HG02610 (cell line): ENCODE results near the gene SNX32.
"Not testable (repeated sequence)": the region's sequence is repeated elsewhere in the genome, so short reads cannot be mapped to it uniquely, and the experiment has no call there.

ENCODE experiments used
- ATAC-seq: cut with Tn5 transposase; IDR thresholded peaks from one replicate; pipeline ENCODE4 v1.9.1; 2021; ENCODE audit warnings: mild to moderate bottlenecking, moderate library complexity; ENCODE audit not compliant: unreplicated experiment

The SNX32 gene

DNA sequence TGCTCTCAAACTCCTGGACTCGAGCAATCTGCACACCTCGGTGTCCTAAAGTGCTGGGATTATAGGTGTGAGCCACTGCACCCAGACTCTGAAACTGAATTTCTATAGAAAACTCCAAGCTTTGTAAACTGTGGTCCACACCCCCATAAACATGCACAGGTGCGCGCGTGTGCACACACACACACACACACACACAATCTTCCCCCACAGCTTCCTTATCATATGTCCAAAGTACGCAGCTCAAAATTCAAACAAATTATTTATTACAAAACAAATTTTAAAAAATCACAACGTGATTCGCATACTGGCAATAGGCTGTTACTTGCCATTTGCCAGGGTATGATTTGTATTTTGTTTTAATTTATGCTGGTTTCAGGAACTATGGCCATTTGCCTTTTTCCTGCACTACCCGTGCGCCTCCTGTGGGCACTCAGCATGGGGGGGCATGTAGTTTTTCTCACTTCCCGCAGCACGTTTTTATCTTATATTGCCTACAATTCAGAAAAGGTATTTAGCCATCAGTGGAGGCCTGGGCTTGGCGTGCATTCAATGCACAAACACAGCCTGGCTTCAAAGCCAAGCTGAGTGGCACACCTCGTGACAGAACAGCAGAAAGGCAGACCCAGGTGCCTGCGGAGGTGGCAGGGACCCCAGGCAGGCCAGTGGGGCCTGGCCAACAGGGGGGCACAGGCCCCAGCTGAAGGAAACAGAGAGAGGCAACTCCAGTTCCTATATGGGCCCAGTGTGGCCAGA, 10.8 kb upstream of the SNX32 start:
- no peak for ATAC-seq

- no peak for ATAC-seq
Measured at GRCh38 chr11:65826984-65827735, 6.6 kb upstream of the SNX32 start.

DNA sequence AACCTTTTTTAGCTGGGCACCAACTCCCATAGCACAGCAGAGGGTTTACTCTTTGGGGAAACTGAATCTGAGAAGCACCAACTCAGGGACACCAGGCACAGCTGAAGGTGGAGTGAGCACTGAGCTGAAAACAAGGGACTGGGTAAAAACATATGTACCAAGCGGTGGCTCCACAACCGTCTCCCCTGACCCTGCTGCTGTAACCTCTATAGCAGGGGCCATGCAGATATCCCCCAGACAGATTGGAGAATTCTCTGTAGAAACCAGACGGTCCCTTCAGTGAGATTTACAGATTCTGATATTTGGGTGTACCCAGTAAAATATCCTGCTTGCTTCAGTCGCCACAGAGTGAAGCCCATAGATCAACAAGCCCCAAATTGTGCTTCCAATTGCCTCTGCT, 4.3 kb upstream of the SNX32 start:
- no peak for ATAC-seq

GRCh38 chr11:65832231-65832630, 1.5 kb upstream of the SNX32 start:
- ATAC-seq: not testable (repeated sequence)

DNA sequence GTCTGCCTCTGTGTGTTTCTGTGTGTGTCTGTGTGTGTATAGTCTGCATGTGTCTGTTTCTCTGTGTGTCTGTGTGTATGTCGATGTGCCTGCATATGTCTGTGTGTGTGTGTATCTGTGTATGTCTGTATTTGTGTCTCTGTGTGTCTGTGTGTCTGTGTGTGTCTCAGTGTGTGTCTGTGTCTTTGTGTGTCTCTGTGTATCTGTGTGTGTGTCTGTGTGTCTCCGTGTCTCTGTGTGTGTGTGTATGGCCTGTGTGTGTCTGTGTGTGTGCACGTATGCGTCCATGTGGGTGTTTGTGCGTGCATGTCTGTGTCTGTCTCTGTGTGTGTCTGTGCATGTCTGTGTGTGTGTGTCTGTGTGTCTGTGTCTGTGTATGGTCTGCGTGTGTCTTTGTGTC, 439 bp downstream of the SNX32 start:
- ATAC-seq: no peak

DNA sequence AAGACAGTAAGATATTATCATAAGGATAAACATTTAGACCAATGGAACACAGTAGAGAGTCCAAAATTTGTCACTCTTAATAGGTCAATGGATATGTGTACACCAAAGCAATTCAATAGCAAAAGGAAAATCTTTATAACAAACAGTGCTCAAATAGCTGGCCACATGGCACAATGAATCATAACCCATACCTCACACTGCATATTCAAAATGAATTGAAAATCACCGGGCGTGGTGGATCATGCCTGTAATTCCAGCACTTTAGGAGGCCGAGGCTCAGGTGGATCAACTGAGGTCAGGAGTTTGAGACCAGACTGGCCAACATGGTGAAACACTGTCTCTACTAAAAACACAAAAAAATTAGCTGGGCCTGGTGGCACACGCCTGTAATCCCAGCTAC, 8.4 kb downstream of the SNX32 start:
- no peak for ATAC-seq

DNA sequence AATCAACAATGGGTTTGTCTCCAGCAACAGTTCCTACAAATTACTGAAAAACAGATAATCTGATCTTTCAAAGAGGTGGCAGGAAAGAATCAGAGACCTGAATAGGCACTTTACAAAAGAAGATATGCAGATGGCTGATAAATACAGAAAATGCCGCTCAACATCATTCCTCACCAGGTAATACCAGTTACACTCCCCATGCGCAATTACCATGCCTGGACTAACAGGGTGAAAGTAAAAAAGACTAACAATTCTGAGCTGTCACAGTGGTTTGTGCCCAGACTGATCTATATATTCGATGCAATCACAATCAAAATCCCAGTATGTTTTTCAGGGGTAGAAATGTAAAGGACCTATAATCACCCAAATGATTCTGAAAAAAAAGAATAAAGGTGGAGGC, 10.0 kb downstream of the SNX32 start:
- no peak for ATAC-seq

GRCh38 chr11:65844231-65844872, 10.6 kb downstream of the SNX32 start:
- no peak for ATAC-seq

- no peak for ATAC-seq
Measured at GRCh38 chr11:65847746-65848145, 14.0 kb downstream of the SNX32 start.

- ATAC-seq: not testable (repeated sequence)
Measured at GRCh38 chr11:65848693-65849092, 14.9 kb downstream of the SNX32 start.

DNA sequence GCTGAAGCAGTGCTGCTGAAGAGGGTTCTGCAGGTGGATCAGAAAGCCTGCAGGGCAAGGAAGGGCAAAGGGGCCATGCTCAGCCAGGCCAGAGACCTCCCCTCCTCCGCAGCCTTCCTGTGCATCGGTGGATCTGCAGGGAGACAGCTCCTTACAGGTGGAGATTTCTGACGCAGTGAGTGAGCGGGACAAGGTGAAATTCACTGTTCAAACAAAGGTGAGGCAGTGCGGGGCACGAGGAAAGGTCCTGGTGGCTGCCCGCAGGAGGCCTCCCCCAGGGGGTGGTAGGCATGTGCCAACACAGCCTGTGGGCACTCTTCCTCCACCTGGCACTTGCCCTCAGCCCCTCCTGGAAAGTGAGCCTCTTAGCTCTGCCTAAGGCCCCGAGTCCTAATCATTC, 15.6 kb downstream of the SNX32 start:
- ATAC-seq: no peak

GRCh38 chr11:65849771-65850216, 16.0 kb downstream of the SNX32 start:
- ATAC-seq: no peak

- no peak for ATAC-seq
Measured at GRCh38 chr11:65850217-65851082, 16.7 kb downstream of the SNX32 start.

DNA sequence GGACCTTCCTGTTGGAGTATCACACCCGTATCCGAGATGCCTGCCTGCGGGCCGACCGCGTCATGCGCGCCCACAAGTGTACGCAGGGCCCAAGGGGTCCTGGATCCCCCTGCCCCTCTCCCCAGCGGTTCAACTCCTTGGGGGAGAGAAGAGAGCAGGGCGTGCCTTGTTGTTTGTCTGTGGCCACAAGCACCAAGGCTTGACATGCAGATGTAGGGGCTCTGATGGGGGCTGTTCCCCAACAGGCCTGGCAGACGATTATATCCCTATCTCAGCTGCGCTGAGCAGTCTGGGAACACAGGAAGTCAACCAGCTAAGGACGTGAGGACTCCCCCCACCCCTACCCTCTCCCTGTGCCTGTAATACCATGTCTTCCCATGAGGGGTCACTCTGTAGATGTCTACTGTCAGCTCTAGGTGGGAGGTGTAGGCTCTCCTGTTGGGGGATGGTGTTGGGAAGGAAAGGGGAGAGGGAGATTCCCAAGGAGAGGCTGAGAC, 17.4 kb downstream of the SNX32 start:
- no peak for ATAC-seq

DNA sequence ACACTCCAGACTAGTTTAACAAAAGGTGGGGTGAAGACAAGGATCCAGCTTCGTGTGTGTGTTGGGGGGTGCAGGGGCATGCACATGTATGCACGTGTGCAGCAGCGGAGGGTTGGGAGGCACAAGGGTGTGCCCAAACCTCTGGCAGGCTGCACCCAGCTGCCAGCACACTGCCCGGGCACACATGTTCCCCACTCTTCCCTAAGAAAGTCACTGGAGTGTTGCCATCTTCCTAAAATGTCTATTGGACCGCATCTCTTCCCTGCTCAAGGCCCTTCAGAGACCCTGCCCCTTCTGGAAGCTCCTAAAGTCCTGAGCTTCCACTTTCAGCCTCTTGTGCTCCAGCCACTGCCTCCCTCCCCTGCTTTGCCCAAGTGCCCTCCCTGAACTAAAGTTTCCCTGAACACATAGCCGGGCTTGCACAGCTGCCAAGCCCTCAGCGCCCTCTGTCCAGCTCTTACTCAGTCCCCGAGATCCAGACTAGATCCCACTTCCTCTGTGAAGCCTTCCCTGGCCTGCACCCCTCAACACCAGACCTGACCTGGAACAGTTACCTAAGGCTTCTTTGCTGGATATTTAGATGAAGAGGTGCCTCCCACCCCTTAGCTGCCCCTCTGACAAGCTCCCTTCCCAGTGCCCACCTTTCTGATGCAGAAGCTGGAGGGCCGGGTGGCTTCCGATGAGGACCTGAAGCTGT, 18.2 kb downstream of the SNX32 start:
- no peak for ATAC-seq

GRCh38 chr11:65852508-65853245, 18.9 kb downstream of the SNX32 start:
- no peak for ATAC-seq

GRCh38 chr11:65853246-65853979, 19.6 kb downstream of the SNX32 start:
- no peak for ATAC-seq

- no peak for ATAC-seq
Measured at GRCh38 chr11:65854161-65854592, 20.4 kb downstream of the SNX32 start.
